B cell (primary cell): ENCODE measurements around the gene EXD3. TPM values are rescaled to one million over a fixed set of nuclear protein-coding genes. Genes with fewer than 3 reads are reported as not detected.
A peak's percentile ranks its signal among the peaks of the same experiment; 100 is the strongest.

Source experiments
- ATAC-seq: fragments of 200-7000 bp; cut with Tn5 transposase; one replicate; pipeline ENCODE4 v1.10.0; 2021; ENCODE audit warnings: low read depth, mild to moderate bottlenecking, moderate number of reproducible peaks, moderate library complexity
- CTCF ChIA-PET: fragments of 350-600 bp; sonication (Branson Sonifier 250); formaldehyde crosslinking; loops from one replicate; lab custom pipeline; 2021; ENCODE audit warnings: antibody characterized with exemption, inconsistent platforms; lab: Charles Lee
- POLR2A ChIA-PET: fragments of 350-600 bp; sonication (Branson Sonifier 250); formaldehyde crosslinking; loops from one replicate; lab custom pipeline; 2021; ENCODE audit warnings: antibody characterized with exemption; lab: Charles Lee
- DNase-seq: peaks from one replicate; pipeline ENCODE4 v3.0.0; 2013
- H2AFZ ChIP-seq: 2 replicates; pipeline ENCODE4 v1.6.1; 2012; ENCODE audit warnings: mild to moderate bottlenecking, low read depth, low read length; ENCODE audit not compliant: insufficient read depth, poor library complexity, severe bottlenecking
- H3K27ac ChIP-seq, 2 donors: 1 replicate in 1 of 2; 2 replicates in 1 of 2; pipeline ENCODE4 v1.5.1; 2012 to 2013; ENCODE audit warnings: low read length in 2 of 2, mild to moderate bottlenecking in 2 of 2, moderate library complexity in 1 of 2
- H3K27me3 ChIP-seq, 4 experiments: fragments of 200-600 bp in 1 of 4; sonication (generic) in 1 of 4; replicated peaks in 1 of 4; 1 replicate in 2 of 4; 2 replicates in 2 of 4; pipeline versions ENCODE4 v1.6.1 to v1.7.0; 2013 to 2016; ENCODE audit warnings: low read length in 3 of 4, mild to moderate bottlenecking in 2 of 4, mixed read lengths in 1 of 4, moderate library complexity in 1 of 4; ENCODE audit not compliant: insufficient read depth in 4 of 4, control insufficient read depth in 3 of 4; ENCODE audit errors: control extremely low read depth in 1 of 4
- H3K36me3 ChIP-seq, 2 experiments: replicated peaks in 1 of 2; 1 replicate in 1 of 2; 2 replicates in 1 of 2; pipeline versions ENCODE4 v1.6.1 to v1.7.1; 2013; ENCODE audit warnings: low read length in 1 of 2; ENCODE audit not compliant: insufficient read depth in 2 of 2, control insufficient read depth in 1 of 2; ENCODE audit errors: control extremely low read depth in 1 of 2, extremely low read depth in 1 of 2
- H3K4me1 ChIP-seq, 2 donors: fragments of 200-600 bp in 1 of 2; sonication (generic) in 1 of 2; 1 replicate in 1 of 2; 2 replicates in 1 of 2; pipeline versions ENCODE4 v1.5.1 to v1.6.1; 2013 to 2017; ENCODE audit warnings: low read length in 2 of 2; ENCODE audit not compliant: control insufficient read depth in 2 of 2, insufficient read depth in 2 of 2
- H3K4me2 ChIP-seq: replicated peaks from 2 replicates; pipeline ENCODE3; 2012; ENCODE audit warnings: mild to moderate bottlenecking, low read depth, low read length; ENCODE audit not compliant: poor library complexity, severe bottlenecking
- H3K4me3 ChIP-seq, 5 experiments: fragments of 200-600 bp in 1 of 5; sonication (generic) in 1 of 5; 1 replicate in 3 of 5; 2 replicates in 2 of 5; pipeline versions ENCODE4 v1.5.1 to v1.7.0; 2011 to 2016; ENCODE audit warnings: low read length in 4 of 5, mild to moderate bottlenecking in 4 of 5, low read depth in 2 of 5, control low read depth in 1 of 5, moderate library complexity in 1 of 5; ENCODE audit not compliant: insufficient read depth in 1 of 5; ENCODE audit errors: control extremely low read depth in 1 of 5, extremely low read depth in 1 of 5
- H3K79me2 ChIP-seq: fragments of 200-600 bp; sonication (generic); one replicate; pipeline ENCODE4 v1.6.0; 2016; ENCODE audit warnings: low read length; ENCODE audit not compliant: control insufficient read depth, insufficient read depth
- H3K9ac ChIP-seq: fragments of 200-600 bp; sonication (generic); 2 replicates; pipeline ENCODE4 v1.6.1; 2017; ENCODE audit warnings: mild to moderate bottlenecking, low read length, moderate library complexity
- H3K9me3 ChIP-seq, 3 donors: one replicate each; pipeline versions ENCODE4 v1.6.1 to v1.7.1; 2013; ENCODE audit warnings: low read length in 2 of 3; ENCODE audit not compliant: control insufficient read depth in 2 of 3, insufficient read depth in 1 of 3; ENCODE audit errors: control extremely low read depth in 1 of 3
- H4K20me1 ChIP-seq: 2 replicates; pipeline ENCODE4 v1.6.0; 2012; ENCODE audit warnings: mild to moderate bottlenecking, low read length; ENCODE audit not compliant: insufficient read depth, control insufficient read depth, poor library complexity, severe bottlenecking
- H3K27ac Mint-ChIP-seq: one replicate; pipeline ENCODE4 v1.8.0; 2021; ENCODE audit warnings: mixed read lengths
- H3K27me3 Mint-ChIP-seq: one replicate; pipeline ENCODE4 v1.8.0; 2021; ENCODE audit warnings: mixed read lengths
- H3K4me1 Mint-ChIP-seq: one replicate; pipeline ENCODE4 v1.8.0; 2021; ENCODE audit warnings: mixed read lengths
- H3K4me3 Mint-ChIP-seq: one replicate; pipeline ENCODE4 v1.8.0; 2021; ENCODE audit warnings: mixed read lengths
- H3K9me3 Mint-ChIP-seq: one replicate; pipeline ENCODE4 v1.8.0; 2022; ENCODE audit warnings: mixed read lengths; ENCODE audit not compliant: insufficient read depth
- CTCF ChIP-seq: fragments of 200-600 bp; IDR thresholded peaks from one replicate; pipeline ENCODE4 v1.8.0; 2022; ENCODE audit warnings: antibody characterized with exemption, mild to moderate bottlenecking
- EZH2 ChIP-seq: IDR thresholded peaks from 2 replicates; pipeline ENCODE4 v1.6.1; 2012; ENCODE audit warnings: borderline replicate concordance, low read depth, mild to moderate bottlenecking, moderate library complexity, low read length; ENCODE audit not compliant: insufficient read depth, poor library complexity, severe bottlenecking
- WGBS: methylation state at CpG from one replicate; pipeline ENCODE4 v1.1.5; 2013; ENCODE audit warnings: missing lambda C conversion rate; ENCODE audit not compliant: insufficient coverage; 5-methylcytosine and 5-hydroxymethylcytosine counted together
- intact Hi-C: fragments of 100-400 bp; cut with micrococcal nuclease; formaldehyde crosslinking; loops from one replicate; pipeline ENCODE4 v1.10.0; 2022
- polyA plus RNA-seq: library from polyadenylated mRNA; depleted of rRNA; stranded (reverse); fragments of >200 nt; gene quantifications from 2 replicates; pipeline ENCODE4 v1.2.3, GENCODE V29; 2012
- total RNA-seq, 2 donors: library from RNA; stranded (reverse); fragments of 120-200 nt in 1 of 2; gene quantifications; 1 replicate in 1 of 2; 2 replicates in 1 of 2; pipeline versions ENCODE4 v1.2.3 to v1.2.4, GENCODE V29; 2013 to 2022

Gene EXD3
- total and polyA plus RNA-seq, 2 donors (not counting 1 experiment from before 2014, with no cell fraction given) = 22.5 to 23.7 TPM

GRCh38 chr9:137407590-137408300, 15.2 kb downstream of the EXD3 start:
- intact Hi-C loops = no loop called here
- H3K4me1 ChIP-seq = peaks cover 18 to 27% of the 10 kb centered on the region in 2 donors
- H3K4me1 Mint-ChIP-seq = peaks cover 13% of the 10 kb centered on the region
- H3K4me3 Mint-ChIP-seq = peak overlapping the region; percentile 49
- ATAC-seq = no peak
- no peaks in the 10 kb centered on the region for H3K36me3 ChIP-seq
- peaks cover 22% of the 10 kb centered on the region for H3K79me2 ChIP-seq
- ChIA-PET CTCF (interaction anchor here (1.3 to 2.5 kb wide), 2 partner anchors 15 to 106 kb away, joined by 3 to 7 read pairs; partner anchors contain the start of genes EXD3 and NRARP), POLR2A (no interaction called here)
- H3K27ac Mint-ChIP-seq = no peak overlapping the region
- H2AFZ ChIP-seq = no peak overlapping the region
- no peaks in the 10 kb centered on the region for H3K27me3 Mint-ChIP-seq
- no peak for DNase-seq
- H3K27me3 ChIP-seq = peaks cover 0 to 27% (median 10%) of the 10 kb centered on the region in 4 experiments
- H3K9me3 ChIP-seq = peaks cover 0 to 9% (median 0%) of the 10 kb centered on the region in 3 donors
- H3K9ac ChIP-seq = no peak overlapping the region
- H3K4me3 ChIP-seq = no peak overlapping the region
- WGBS = 75% methylated on average over 28 of the region's 31 CpGs
- no peak for TF ChIP-seq EZH2
- no peak for TF ChIP-seq CTCF
- no peak overlapping the region for H3K27ac ChIP-seq
- H3K9me3 Mint-ChIP-seq = no peaks in the 10 kb centered on the region
- peaks cover 47% of the 10 kb centered on the region for H4K20me1 ChIP-seq
- H3K4me2 ChIP-seq = peak overlapping the region; percentile 77

- Mint-ChIP-seq H3K27me3 (no peaks in the 10 kb centered on the region), H3K4me3 (no peak overlapping the region), H3K4me1 (peaks cover 17% of the 10 kb centered on the region), H3K27ac (no peak overlapping the region), H3K9me3 (no peaks in the 10 kb centered on the region)
- peak overlapping the region in 2 of 5 experiments; percentile 6 to 15 for H3K4me3 ChIP-seq
- peak overlapping the region; percentile 16 for H3K9ac ChIP-seq
- WGBS = 4% methylated on average over 58 of the region's 63 CpGs
- H2AFZ ChIP-seq = peak overlapping the region; percentile 33
- H3K36me3 ChIP-seq = no peaks in the 10 kb centered on the region
- H4K20me1 ChIP-seq = peaks cover 41% of the 10 kb centered on the region
- ATAC-seq (peak; percentile 76), DNase-seq (peak; percentile 69)
- H3K4me2 ChIP-seq = peak overlapping the region; percentile 77
- TF ChIP-seq EZH2 (no peak), CTCF (peak; percentile 70)
- H3K27me3 ChIP-seq = peaks cover 0 to 27% (median 10%) of the 10 kb centered on the region in 4 experiments
- CTCF ChIA-PET = interaction anchor here (2.5 kb wide), 1 partner anchor 105 kb away, joined by 7 read pairs; the partner anchor contains the start of gene NRARP
- no peak overlapping the region for H3K27ac ChIP-seq
- H3K9me3 ChIP-seq = peaks cover 0 to 12% (median 4%) of the 10 kb centered on the region in 3 donors
- peaks cover 22% of the 10 kb centered on the region for H3K79me2 ChIP-seq
- H3K4me1 ChIP-seq = peaks cover 17 to 23% of the 10 kb centered on the region in 2 donors
- intact Hi-C loops = no loop called here
- POLR2A ChIA-PET = no interaction called here
Measured at GRCh38 chr9:137406876-137407589, 15.9 kb downstream of the EXD3 start.
